Stimulated activated naive B cell treated with anti-CD40 and anti-IgM and Interleukin-4, amounts not matched to agents 10 μg/mL and 1 μg/mL and 100 μg/mL, for 72 hours (primary cell): Measurements from ENCODE around the gene MARCKS.

Experiments used
- ATAC-seq, 2 donors: fragments of 150-1000 bp; cut with Tn5 transposase; replicated peaks; 2 replicates each; pipeline ENCODE4 v1.10.0; 2021; ENCODE audit warnings: moderate library complexity in 1 of 2
- DNase-seq: peaks from one replicate; pipeline ENCODE4 v3.0.0; 2021
- H3K27ac Mint-ChIP-seq: one replicate; pipeline ENCODE4 v1.8.0; 2022; ENCODE audit warnings: mild to moderate bottlenecking, mixed read lengths
- H3K27me3 Mint-ChIP-seq, 2 donors: one replicate each; pipeline ENCODE4 v1.8.0; 2022; ENCODE audit warnings: mixed read lengths in 2 of 2
- H3K36me3 Mint-ChIP-seq, 2 donors: one replicate each; pipeline ENCODE4 v1.8.0; 2022; ENCODE audit warnings: mixed read lengths in 2 of 2, mild to moderate bottlenecking in 1 of 2
- H3K4me1 Mint-ChIP-seq, 2 donors: one replicate each; pipeline ENCODE4 v1.8.0; 2022; ENCODE audit warnings: mixed read lengths in 2 of 2, mild to moderate bottlenecking in 1 of 2
- H3K4me3 Mint-ChIP-seq, 2 donors: one replicate each; pipeline ENCODE4 v1.8.0; 2022; ENCODE audit warnings: mild to moderate bottlenecking in 2 of 2, mixed read lengths in 2 of 2, moderate library complexity in 1 of 2
- H3K9me3 Mint-ChIP-seq, 2 donors: one replicate each; pipeline ENCODE4 v1.8.0; 2022; ENCODE audit warnings: mixed read lengths in 2 of 2, mild to moderate bottlenecking in 1 of 2

The MARCKS gene

DNA sequence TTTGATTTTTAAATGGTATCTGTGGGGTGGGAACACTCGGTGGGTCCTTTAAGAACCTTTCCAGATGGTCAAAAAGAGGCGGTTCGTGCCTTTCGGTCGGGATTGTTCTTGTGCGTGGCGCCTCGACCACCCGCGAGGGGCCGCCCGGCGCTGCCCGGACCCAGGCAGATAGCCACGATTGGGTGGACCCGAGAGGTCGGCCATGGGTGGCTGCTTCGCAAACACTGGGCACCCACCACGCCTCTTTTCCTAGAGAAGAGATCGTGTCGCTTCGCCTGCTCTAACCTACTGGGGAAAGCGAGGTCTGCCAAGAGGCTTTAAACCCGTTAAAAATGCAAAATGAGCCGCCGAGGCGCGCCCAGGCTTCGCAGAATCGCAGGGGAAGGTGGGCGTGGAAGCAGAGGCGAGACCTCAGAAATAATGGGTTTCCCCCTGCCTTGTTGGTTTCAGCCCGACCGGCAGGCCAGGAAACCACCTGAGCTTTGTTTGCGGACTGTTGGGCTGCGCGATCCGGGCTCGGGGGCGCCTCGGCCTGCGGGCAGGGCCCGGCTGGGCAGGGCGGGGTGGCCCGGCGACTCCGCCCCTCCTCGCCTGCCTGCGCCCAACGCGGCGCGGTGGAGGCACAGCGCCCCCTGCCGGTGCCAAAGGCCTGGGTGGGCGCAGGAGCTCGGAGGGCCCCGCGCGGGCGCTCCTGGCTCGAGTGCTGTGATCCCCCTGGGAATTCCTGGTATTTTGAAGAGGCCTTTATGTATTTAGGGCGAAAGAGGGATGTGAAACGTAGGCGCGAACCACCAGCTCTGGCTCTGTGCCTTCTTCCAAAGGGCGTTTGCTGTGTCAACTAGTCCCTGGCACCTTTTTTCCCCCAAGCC, 1.6 kb downstream of the MARCKS start:
- peaks cover 4 to 17% of the 10 kb centered on the region in 2 donors for H3K36me3 Mint-ChIP-seq
- ATAC-seq (peak; percentile 89), DNase-seq (peak; percentile 98)
- no peaks in the 10 kb centered on the region for H3K27me3 Mint-ChIP-seq
- no peak overlapping the region for H3K4me3 Mint-ChIP-seq
- H3K27ac Mint-ChIP-seq: peak overlapping the region; percentile 82
- no peaks in the 10 kb centered on the region for H3K9me3 Mint-ChIP-seq
- peaks cover 15 to 28% of the 10 kb centered on the region in 2 donors for H3K4me1 Mint-ChIP-seq

DNA sequence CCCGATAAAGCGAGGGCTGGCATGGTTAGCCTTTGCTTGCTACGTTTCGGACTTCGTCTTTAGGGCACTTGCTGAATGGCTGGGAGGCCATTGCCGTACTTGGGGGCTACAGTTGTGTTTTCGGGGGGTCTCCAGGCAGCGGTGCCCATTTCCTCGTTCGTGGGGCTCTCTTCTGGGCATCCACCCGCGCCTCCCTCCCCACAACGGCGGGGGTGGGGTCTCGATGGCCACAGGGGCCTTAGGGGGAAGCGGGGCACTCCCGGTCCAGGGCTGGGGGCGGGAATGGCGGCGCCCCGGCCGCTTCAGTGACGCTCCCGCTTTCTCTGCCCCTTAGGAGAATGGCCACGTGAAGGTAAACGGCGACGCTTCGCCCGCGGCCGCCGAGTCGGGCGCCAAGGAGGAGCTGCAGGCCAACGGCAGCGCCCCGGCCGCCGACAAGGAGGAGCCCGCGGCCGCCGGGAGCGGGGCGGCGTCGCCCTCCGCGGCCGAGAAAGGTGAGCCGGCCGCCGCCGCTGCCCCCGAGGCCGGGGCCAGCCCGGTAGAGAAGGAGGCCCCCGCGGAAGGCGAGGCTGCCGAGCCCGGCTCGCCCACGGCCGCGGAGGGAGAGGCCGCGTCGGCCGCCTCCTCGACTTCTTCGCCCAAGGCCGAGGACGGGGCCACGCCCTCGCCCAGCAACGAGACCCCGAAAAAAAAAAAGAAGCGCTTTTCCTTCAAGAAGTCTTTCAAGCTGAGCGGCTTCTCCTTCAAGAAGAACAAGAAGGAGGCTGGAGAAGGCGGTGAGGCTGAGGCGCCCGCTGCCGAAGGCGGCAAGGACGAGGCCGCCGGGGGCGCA, 2.4 kb downstream of the MARCKS start:
- DNase-seq: no peak
- Mint-ChIP-seq H3K9me3 (no peaks in the 10 kb centered on the region), H3K27ac (peak overlapping the region; percentile 82), H3K27me3 (no peaks in the 10 kb centered on the region), H3K4me3 (no peak overlapping the region), H3K36me3 (peaks cover 4 to 19% of the 10 kb centered on the region in 2 donors), H3K4me1 (peaks cover 14 to 26% of the 10 kb centered on the region in 2 donors)
- peak; percentile 1 for ATAC-seq

DNA sequence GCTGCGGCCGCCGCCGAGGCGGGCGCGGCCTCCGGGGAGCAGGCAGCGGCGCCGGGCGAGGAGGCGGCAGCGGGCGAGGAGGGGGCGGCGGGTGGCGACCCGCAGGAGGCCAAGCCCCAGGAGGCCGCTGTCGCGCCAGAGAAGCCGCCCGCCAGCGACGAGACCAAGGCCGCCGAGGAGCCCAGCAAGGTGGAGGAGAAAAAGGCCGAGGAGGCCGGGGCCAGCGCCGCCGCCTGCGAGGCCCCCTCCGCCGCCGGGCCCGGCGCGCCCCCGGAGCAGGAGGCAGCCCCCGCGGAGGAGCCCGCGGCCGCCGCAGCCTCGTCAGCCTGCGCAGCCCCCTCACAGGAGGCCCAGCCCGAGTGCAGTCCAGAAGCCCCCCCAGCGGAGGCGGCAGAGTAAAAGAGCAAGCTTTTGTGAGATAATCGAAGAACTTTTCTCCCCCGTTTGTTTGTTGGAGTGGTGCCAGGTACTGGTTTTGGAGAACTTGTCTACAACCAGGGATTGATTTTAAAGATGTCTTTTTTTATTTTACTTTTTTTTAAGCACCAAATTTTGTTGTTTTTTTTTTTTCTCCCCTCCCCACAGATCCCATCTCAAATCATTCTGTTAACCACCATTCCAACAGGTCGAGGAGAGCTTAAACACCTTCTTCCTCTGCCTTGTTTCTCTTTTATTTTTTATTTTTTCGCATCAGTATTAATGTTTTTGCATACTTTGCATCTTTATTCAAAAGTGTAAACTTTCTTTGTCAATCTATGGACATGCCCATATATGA, 3.2 kb downstream of the MARCKS start:
- Mint-ChIP-seq H3K36me3 (peaks cover 4 to 19% of the 10 kb centered on the region in 2 donors), H3K27me3 (no peaks in the 10 kb centered on the region), H3K9me3 (no peaks in the 10 kb centered on the region), H3K4me1 (peaks cover 10 to 23% of the 10 kb centered on the region in 2 donors), H3K4me3 (peak overlapping the region; percentile 76 to 79), H3K27ac (peak overlapping the region; percentile 95)
- DNase-seq: no peak
- no peak for ATAC-seq

DNA sequence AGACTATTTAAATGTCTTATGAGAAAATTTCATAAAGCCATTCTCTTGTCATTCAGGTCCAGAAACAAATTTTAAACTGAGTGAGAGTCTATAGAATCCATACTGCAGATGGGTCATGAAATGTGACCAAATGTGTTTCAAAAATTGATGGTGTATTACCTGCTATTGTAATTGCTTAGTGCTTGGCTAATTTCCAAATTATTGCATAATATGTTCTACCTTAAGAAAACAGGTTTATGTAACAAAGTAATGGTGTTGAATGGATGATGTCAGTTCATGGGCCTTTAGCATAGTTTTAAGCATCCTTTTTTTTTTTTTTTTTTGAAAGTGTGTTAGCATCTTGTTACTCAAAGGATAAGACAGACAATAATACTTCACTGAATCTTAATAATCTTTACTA, 5.0 kb downstream of the MARCKS start:
- H3K27ac Mint-ChIP-seq: no peak overlapping the region
- H3K36me3 Mint-ChIP-seq: peaks cover 4 to 19% of the 10 kb centered on the region in 2 donors
- H3K4me3 Mint-ChIP-seq: no peak overlapping the region
- DNase-seq (no peak), ATAC-seq (no peak)
- no peaks in the 10 kb centered on the region for H3K9me3 Mint-ChIP-seq
- H3K27me3 Mint-ChIP-seq: no peaks in the 10 kb centered on the region
- peaks cover 5 to 23% of the 10 kb centered on the region in 2 donors for H3K4me1 Mint-ChIP-seq

DNA sequence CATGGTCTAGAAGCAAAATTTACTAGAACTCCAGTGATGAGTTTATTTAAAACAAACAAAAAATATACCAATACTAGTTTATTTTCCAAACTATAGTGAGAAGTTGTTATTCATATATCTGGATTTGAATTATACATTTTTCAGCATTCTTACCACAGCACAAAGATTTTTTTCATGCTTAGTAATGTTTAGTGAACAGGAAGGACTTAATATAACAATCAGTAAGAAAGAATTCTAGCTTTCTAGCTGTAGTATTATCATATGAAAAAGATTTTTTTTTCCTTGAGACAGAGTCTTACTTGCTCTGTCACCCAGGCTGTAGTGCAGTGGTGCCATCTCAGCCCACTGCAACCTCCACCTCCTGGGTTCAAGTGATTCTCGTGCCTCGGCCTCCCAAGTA, 13.8 kb downstream of the MARCKS start:
- no peak overlapping the region for H3K27ac Mint-ChIP-seq
- DNase-seq: no peak

DNA sequence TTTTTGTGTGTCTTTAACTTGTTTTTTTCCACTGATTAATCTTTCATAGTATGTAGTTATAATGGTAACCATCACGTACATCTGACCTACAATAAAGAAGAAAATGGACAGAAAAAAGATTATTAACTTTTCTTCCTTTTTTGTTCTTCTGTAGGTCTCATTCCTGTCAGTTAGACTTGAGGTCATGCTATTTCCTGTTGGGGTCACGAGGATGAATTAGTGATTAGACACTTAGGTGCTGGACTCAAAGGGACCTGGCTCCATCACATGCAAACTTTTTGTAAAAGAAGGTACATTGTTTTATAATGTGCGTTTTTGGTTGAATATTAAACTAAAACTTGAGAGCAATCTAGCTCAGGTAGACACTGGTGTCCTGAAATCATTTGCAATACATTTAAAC, 14.8 kb downstream of the MARCKS start:
- Mint-ChIP-seq H3K4me1 (peaks cover 6 to 8% of the 10 kb centered on the region in 2 donors), H3K9me3 (no peaks in the 10 kb centered on the region), H3K4me3 (no peak overlapping the region), H3K36me3 (no peaks in the 10 kb centered on the region), H3K27ac (no peak overlapping the region), H3K27me3 (no peaks in the 10 kb centered on the region)
- DNase-seq (no peak), ATAC-seq (no peak)

More for the DNA sequence above, 13.8 kb downstream of the MARCKS start:
- H3K27me3 Mint-ChIP-seq: no peaks in the 10 kb centered on the region
- peaks cover 6 to 8% of the 10 kb centered on the region in 2 donors for H3K4me1 Mint-ChIP-seq
- no peaks in the 10 kb centered on the region for H3K36me3 Mint-ChIP-seq
- ATAC-seq: no peak
- H3K4me3 Mint-ChIP-seq: no peak overlapping the region
- no peaks in the 10 kb centered on the region for H3K9me3 Mint-ChIP-seq

DNA sequence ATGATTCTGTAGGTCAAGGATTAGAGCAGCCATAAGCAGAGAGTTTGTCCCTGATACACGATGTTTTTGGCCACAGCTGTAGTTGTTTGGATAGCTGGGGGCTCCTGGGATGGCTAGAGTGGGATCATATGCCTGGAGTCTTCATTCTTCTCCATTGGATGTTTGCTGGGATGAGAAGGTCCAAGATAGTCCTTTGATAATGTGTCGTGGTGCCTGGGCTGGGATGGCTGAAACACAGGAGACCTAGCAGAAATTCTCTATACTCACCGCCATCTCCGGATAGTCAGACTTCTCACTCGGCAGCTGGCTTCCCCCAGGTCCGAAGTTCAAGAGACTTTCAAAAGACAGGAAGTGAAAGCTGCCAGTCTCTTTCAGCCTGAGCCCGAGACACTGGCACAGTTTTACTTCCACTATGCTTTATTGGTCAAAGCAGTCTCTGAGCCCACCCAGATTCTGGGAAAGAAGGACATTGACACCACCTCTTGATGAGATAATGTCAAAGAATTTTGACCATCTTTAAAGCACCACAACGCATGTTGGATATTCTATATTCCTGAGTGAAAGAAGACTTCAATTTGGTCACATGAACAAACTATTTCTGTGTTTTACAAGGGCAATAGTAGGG, 16.0 kb downstream of the MARCKS start:
- no peaks in the 10 kb centered on the region for H3K36me3 Mint-ChIP-seq
- no peaks in the 10 kb centered on the region for H3K9me3 Mint-ChIP-seq
- peak; percentile 98 to 99 for ATAC-seq
- peaks cover 0 to 3% of the 10 kb centered on the region in 2 donors for H3K27me3 Mint-ChIP-seq
- peak; percentile 50 for DNase-seq
- peak overlapping the region; percentile 79 to 83 for H3K4me3 Mint-ChIP-seq
- H3K4me1 Mint-ChIP-seq: peaks cover 6 to 8% of the 10 kb centered on the region in 2 donors
- peak overlapping the region; percentile 72 for H3K27ac Mint-ChIP-seq

DNA sequence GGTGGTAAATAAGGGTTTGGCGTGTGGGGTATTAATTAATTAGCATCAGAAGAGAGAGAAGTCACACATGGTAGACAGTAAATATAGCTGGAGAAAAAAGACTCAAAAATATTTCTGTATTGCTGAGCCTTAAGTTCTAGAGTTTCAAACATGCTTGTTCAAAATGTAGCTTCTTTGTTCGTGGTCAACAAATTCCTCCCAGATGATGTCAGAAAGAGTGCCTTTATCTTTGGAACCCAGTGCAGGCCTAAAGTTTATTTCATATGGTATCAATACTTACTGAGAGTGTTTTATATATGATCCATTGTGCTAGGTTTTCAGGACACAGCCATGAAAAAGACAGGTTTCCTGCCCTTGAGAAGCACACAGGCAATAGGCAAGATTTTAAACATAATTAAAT, 18.3 kb downstream of the MARCKS start:
- Mint-ChIP-seq H3K4me1 (peaks cover 6 to 14% of the 10 kb centered on the region in 2 donors), H3K4me3 (no peak overlapping the region), H3K36me3 (no peaks in the 10 kb centered on the region), H3K27ac (no peak overlapping the region), H3K9me3 (no peaks in the 10 kb centered on the region), H3K27me3 (peaks cover 0 to 6% of the 10 kb centered on the region in 2 donors)
- ATAC-seq: no peak
- DNase-seq: no peak

DNA sequence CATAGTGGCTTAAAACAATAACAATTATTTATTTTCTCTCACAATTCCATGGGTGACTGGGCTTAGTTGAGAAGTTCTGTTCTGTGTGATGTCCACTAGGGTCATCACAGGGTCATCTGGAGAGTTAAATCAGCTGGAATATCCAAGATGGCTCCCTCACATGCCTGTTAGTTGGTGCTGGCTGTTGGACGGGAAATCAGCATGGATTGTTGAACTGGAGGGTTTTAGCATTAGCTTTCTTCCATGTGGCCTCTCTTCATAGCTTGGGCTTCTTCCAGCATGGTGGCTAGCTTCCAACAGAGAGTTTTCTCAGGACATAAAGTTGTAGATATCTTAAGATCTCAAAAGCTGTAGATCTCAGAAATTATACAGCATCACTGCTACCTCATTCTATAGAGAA, 19.6 kb downstream of the MARCKS start:
- Mint-ChIP-seq H3K4me3 (no peak overlapping the region), H3K27me3 (peaks cover 0 to 11% of the 10 kb centered on the region in 2 donors), H3K36me3 (no peaks in the 10 kb centered on the region), H3K27ac (no peak overlapping the region), H3K9me3 (no peaks in the 10 kb centered on the region), H3K4me1 (peaks cover 6 to 14% of the 10 kb centered on the region in 2 donors)
- DNase-seq: no peak
- ATAC-seq: no peak

DNA sequence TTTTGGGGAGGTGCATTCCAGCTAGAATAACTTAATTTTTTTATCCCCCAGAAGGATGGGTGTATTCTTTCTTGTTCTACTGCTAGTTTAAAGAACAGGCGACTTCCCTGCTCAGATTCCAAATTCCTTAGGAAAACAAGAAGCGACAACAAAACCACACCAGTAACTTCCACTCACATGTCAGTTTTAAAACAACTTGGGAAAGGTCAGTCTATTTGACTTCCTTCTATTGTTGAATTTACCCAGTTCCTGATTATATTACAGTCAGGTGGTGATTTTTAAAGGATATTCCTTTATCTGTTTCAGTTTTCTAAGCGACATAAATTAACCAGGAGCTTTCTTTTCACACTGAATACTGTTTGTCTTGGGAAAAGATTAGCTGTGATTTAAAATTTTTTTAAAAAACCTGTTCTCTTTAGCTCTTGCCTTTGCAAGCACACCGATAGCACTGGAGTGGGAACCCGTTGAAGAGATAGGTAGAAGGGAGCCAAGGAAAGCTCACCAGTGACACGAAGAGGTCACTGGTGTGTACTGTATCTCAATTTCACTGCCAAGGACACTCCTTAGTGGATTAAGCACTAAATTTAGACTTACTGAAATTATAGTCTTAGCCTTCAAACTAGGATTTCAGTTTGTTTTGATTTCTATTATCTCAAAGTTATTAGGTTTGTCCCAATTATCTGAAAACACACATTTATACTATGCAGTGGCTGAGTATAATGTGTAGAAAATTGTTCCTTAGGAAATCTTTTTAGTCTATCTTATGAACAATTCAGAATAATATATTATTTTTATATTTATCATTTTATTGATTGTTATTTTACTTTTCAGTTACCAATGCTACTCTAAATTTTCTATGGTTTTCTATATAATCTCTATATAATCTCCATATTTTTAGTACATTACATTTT, 22.3 kb downstream of the MARCKS start:
- Mint-ChIP-seq H3K27ac (no peak overlapping the region), H3K4me3 (no peak overlapping the region), H3K36me3 (no peaks in the 10 kb centered on the region), H3K4me1 (peaks cover 0 to 6% of the 10 kb centered on the region in 2 donors), H3K27me3 (peaks cover 0 to 11% of the 10 kb centered on the region in 2 donors), H3K9me3 (no peaks in the 10 kb centered on the region)
- DNase-seq: peak; percentile 20
- peak; percentile 98 to 99 for ATAC-seq

DNA sequence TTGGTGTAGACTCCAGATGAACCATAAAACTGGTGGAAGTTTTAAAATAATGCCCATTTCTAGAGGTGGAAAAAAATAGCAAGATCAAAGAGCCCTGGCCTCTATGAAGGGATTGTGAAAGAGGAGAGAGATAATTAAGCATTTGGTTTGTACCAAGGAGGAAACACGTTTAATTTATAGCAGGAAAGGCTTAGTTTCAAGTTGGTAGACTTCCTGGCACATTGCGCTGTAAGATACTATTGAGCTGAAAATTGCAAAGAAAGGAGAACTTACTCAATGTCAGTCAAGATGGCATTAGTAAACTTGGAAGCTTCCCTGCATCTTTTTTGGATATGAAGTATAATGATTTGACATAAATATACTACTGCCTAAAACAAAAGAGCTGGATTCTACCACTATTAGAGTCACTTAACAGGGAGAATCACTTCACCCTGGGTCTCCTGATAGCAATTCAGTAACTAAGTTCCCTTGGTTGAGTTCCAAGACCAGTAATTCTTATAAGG, 24.4 kb downstream of the MARCKS start:
- H3K4me3 Mint-ChIP-seq: no peak overlapping the region
- no peak for ATAC-seq
- peaks cover 0 to 11% of the 10 kb centered on the region in 2 donors for H3K27me3 Mint-ChIP-seq
- H3K4me1 Mint-ChIP-seq: peaks cover 0 to 6% of the 10 kb centered on the region in 2 donors
- DNase-seq: no peak
- no peaks in the 10 kb centered on the region for H3K36me3 Mint-ChIP-seq
- H3K27ac Mint-ChIP-seq: no peak overlapping the region
- H3K9me3 Mint-ChIP-seq: no peaks in the 10 kb centered on the region

DNA sequence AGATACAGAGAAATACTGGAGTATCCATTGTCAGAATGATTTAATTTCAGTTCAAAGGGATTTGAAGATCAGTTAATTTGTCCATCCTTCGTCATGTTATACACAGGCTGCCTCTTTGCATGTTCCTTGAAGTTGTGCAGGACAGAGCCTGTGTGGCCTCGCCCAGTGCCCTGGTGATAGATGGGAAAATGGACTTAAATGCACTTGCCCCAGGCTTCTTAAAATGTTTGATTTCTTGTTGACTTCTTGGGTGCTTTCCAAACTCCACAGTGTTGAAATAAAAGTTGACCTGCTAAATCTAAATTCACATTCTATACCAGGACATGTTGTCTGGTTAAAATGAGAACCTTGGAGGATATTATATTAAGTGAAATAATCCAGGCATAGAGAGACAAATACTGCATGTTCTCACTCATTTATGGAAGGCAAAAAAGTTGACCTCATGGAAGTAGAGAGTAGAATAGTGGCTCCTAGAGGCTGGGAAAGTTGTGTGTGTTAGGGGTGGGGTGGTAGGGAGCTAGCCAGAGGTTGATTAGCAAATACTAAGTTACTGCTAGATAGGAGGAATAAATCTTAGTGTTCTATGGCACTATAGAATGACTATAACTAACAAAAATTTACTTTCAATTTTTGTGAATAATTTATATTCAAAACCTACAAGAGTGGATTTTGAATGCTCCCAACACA, 25.3 kb downstream of the MARCKS start:
- H3K27me3 Mint-ChIP-seq: peaks cover 0 to 11% of the 10 kb centered on the region in 2 donors
- ATAC-seq (no peak), DNase-seq (no peak)
- peaks cover 0 to 6% of the 10 kb centered on the region in 2 donors for H3K4me1 Mint-ChIP-seq
- no peak overlapping the region for H3K4me3 Mint-ChIP-seq
- no peaks in the 10 kb centered on the region for H3K36me3 Mint-ChIP-seq
- no peaks in the 10 kb centered on the region for H3K9me3 Mint-ChIP-seq
- no peak overlapping the region for H3K27ac Mint-ChIP-seq
